Stimulated activated CD4-positive, alpha-beta T cell treated with anti-CD3 and anti-CD28 coated beads, Interleukin-12 subunit alpha, Interleukin-12 subunit beta, amount 100 ng/mL, for 24 hours (primary cell): ENCODE measurements around the gene PRM3.

Source experiments
- DNase-seq, 2 experiments: peaks; one replicate each; pipeline ENCODE4 v3.0.0-alpha.2; 2020; ENCODE audit warnings: low read depth in 2 of 2

PRM3 gene

DNA sequence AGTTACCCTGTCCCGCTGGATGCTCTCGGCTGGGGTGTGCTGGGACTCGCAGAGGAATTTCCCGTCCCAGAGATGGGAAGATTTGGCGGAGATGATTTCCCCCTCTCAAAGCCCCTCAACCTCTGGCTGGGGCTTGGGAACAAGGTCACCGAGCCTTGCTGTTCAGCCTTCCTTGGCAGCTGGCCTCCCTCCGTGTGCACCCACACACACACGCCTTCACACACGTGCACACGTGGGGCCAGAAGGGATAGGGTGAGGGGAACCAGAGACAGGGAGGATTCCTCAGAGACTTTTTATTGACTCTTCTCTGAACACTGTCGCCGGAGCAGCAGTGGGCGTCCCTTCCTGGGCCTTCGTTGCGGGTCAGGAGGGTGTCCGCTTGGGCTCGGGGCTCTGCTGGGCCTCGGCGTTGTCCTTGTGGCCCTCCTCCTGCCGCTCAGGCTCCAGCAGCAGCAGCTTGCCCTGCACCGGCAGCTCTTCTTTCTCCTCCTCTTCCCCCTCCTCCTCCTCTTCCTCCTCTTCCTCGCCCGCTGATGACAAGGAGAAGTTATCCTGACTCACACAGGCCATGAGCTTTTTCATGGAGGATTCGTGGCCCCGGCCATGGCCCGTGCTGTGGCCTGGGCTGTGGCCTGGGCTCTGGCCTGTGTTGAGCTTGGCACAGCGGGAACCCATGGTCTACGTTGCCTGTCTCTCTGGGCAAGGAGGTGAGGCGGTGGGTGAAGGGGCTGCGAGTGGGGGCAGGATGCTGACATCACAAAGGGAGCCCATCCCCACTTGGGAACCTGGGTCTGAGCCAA, at the start of gene PRM3:
PRM3 (minus strand) TSS at position 709 of the 800 bp plus-strand sequence; CDS start at position 675, 34 bp downstream.
- DNase-seq = no peak

DNA sequence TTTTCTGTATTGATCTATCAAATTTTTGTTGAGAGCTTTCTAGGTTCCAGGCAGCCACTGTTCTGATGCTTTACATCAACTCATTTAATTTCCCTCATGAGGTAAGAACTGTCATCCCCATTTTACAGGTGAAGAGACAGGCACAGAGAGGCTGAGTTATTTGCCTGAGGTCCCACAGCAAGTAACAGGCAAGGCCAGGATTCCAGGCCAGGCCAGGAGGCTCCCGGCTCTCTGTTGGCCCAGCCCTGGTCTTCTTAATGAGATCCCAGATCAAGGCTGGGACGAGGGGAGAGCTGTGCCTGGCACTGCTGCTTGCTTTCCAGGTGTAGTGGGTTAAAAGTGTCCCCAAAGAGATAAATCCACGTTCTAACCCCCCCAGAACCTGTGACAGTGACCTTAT, 49.4 kb upstream of the PRM3 start:
- no peak for DNase-seq

- no peak for DNase-seq
Measured at GRCh38 chr16:11321662-11322061, 48.2 kb upstream of the PRM3 start.

DNA sequence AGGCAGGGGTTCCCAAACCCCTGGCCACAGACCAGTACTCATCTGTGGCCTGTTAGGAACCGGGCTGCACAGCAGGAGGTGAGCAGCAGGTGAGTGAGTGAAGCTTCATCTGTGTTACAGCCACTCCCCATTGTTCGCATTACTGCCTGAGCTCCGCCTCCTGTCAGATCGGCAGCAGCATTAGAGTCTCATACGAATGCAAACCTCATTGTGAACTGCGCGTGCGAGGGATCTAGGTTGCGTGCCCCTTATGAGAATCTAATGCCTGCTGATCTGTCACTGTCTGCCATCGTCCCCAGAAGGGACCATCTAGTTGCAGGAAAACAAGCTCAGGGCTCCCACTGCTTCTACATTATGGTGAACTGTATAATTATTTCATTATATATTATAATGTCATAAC, 46.7 kb upstream of the PRM3 start:
- DNase-seq = no peak

GRCh38 chr16:11319529-11320146, 46.2 kb upstream of the PRM3 start:
- no peak for DNase-seq

- no peak for DNase-seq
Measured at GRCh38 chr16:11318817-11319216, 45.4 kb upstream of the PRM3 start.

DNA sequence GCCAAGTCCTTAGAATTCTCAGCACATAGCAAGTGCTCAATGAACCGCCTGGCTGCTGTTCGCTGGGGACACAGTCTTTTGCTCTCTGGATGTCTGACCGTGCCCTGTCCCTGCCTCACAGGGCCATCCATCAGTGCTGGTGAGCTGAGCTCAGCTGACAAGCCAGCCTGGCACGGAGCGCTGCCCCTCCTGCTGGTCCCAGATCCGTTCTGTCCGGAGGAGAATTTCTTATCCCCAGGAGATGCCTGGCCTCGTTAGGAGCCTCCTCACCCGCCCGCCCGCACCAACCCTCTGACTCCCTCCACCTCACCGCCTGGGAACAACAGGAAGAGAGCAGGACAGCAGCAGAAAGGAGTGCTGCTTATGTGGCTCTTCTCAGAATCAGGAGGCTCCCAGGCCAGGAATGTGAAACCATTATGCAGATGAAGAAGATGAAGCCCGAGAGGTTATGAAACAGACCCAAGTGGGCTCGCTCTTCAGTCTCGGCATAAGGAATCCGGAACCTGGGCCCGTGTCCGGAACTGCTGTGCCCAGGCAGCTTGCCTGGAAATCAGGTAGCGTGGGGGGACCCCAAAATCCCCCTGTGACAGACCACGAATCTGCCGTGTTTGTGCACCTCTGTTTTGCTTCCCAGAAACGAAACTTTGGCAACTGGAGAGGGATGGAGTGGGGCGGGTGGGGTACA, 43.0 kb upstream of the PRM3 start:
- no peak for DNase-seq

DNA sequence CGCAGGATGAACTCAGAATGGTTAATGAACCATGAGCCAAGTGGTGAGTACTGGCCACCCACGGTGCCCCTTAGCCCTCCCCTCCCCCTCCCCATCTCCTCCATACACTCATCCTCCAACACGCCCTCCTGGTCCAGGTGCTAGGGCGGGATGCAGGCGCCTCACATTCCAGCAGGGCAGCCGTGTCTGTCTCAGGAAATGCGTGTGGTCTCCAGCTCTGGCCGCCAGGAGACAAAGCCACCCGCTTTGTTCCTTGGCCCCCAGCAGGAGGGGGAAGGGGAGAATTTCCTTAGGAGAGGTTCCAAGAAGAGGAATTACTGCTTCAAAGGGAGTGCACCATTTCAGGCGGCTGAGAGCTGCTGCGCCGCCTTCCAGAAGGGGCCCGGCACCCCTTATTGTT, 42.1 kb upstream of the PRM3 start:
- no peak for DNase-seq

- no peak for DNase-seq
Measured at GRCh38 chr16:11314309-11314894, 41.0 kb upstream of the PRM3 start.

GRCh38 chr16:11313493-11314308, 40.3 kb upstream of the PRM3 start:
- DNase-seq = no peak

- DNase-seq = no peak
Measured at GRCh38 chr16:11312718-11313492, 39.5 kb upstream of the PRM3 start.

DNA sequence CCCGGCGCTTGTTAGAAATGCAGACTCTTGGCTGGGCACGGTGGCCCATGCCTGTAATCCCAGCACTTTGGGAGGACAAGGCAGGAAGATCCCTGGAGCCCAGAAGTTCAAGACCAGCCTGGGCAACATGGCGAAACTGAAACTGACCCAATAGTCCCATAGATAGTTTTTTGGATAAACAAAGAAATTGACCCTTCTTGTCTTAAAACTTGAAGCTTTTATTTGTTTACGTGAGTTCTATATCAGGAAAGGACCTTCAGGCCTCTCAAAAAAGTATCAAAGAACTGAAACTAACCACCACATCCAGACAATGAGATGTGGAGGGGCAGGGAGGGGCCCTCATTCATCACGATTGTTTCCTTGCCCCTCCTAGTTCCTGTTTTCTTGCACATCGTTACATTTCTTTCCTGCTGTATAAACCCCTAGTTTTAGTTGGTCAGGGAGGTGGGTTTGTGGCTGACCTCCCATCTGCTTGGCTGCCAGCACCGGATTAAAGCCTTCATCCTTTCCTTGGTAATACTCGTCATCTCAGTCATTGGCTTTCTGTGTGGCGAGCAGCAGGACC, 37.6 kb upstream of the PRM3 start:
- DNase-seq = no peak

DNA sequence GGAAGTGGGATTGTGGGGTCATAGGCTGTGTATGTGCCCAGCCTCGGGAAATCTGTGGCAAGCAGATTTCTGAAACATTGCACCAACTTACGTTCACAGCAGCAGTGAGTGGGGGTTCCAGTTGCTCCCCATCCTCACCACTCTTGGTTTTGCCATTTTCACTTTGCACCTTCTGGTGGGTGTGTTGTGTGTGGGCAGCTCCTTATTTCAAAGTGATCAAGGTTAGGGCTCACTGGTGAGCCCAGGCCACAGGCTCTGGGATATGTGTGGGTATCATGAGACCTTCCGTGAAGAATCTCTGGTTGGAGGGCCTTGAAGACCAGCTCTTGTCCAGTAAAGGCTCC, 37.2 kb upstream of the PRM3 start:
- no peak for DNase-seq

DNA sequence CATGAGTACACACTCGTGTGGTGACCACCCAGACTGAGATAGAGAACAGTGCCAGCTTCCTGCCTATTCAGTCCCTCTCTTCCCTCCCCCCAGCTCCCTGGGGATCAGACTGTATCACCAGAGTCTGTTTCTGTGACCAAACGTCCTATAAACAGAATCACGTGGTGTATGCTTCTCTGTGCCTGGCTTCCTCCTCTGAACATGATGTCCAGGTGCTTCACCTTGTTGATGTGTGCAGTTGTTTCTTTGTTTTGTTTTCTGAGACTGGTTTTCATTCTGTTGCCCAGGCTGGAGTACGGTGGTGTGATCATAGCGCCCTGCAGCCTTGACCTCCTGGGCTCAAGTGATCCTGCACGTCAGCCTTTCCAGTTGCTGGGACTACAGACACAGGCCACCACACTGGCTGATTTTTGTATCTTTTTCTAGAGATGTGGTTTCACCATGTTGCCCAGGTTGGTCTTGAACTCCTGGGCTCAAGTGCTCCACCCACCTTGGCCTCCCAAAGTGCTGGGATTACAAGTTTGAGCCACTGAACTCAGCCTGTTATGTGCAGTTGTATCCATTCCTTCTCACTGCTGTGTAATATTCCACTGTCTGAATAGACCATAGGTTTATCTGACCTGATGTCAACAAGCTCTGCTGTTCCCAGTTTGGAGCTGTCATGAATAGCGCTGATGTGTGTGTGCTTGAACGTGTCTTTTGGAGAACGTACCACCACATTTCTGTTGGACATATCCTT, 36.6 kb upstream of the PRM3 start:
- no peak for DNase-seq

- DNase-seq = no peak
Measured at GRCh38 chr16:11308493-11309283, 35.3 kb upstream of the PRM3 start.

DNA sequence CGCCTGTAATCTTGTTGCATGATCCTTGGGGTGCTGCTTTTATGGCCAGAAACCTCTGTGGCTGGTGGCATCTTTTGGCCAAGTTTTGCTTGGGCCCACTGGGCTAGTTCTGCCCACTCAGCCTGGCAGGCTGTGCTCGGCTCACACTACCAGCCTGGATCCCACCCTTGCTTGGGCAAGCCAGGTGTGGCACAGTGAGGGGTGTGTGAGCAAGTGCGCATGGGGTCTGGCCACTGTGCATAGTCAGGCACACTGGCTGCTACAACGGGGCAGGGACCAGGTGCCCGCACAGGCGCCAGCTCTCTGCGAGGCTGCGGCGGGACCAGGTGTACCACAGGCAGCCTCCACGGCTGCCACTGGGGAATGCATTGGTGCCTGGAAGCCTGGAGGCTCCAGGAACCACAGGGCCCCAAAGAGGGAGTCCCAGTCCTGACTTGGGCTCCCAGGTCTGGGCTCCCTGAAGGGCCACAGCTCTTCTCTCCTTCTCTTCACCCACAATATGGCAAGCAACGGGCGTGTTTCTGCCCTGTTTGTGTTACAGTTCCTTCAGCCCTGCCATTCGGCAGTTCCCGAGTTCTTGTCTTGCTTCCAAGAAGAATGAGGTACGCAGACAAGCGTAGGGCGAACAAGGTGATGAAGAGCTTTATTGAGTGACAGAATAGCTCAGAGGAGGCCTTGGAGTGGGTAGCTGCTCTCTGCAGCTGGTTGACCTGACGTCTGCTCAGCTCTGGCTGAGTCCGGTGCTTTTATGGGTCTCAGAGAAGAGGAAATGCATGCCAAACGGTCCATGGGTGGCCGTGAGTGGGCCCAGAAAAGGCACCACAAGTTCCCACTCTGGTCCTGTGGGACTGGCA, 34.4 kb upstream of the PRM3 start:
- no peak for DNase-seq

GRCh38 chr16:11306997-11307638, 33.7 kb upstream of the PRM3 start:
- no peak for DNase-seq

GRCh38 chr16:11306381-11306780, 33.0 kb upstream of the PRM3 start:
- no peak for DNase-seq
